HG02588 (cell line): ENCODE data around the gene KIF5B.
"Not testable (repeated sequence)": the region's sequence is repeated elsewhere in the genome, so short reads cannot be mapped to it uniquely, and the experiment has no call there.

Experiments
- ATAC-seq: cut with Tn5 transposase; IDR thresholded peaks from one replicate; pipeline ENCODE4 v1.9.1; 2021; ENCODE audit warnings: mild to moderate bottlenecking, moderate library complexity; ENCODE audit not compliant: unreplicated experiment

The KIF5B gene

GRCh38 chr10:32056136-32057035 lies at the start of gene KIF5B:
Gene KIF5B (minus strand): TSS chr10:32056425. CDS start chr10:32055973, 452 bp downstream.
- ATAC-seq: peak; percentile 82

GRCh38 chr10:32105782-32106382 lies 49.7 kb upstream of the KIF5B start:
- ATAC-seq: no peak

- ATAC-seq: no peak
Observed at GRCh38 chr10:32104622-32105509, 48.6 kb upstream of the KIF5B start.

- no peak for ATAC-seq
Observed at GRCh38 chr10:32104181-32104580, 48.0 kb upstream of the KIF5B start.

- ATAC-seq: no peak
Observed at GRCh38 chr10:32103721-32104120, 47.5 kb upstream of the KIF5B start.

GRCh38 chr10:32098566-32099259 lies 42.5 kb upstream of the KIF5B start:
- not testable (repeated sequence) for ATAC-seq

GRCh38 chr10:32095116-32095733 lies 39.0 kb upstream of the KIF5B start:
- no peak for ATAC-seq

GRCh38 chr10:32093650-32094049 lies 37.4 kb upstream of the KIF5B start:
- ATAC-seq: no peak

GRCh38 chr10:32091046-32091445 lies 34.8 kb upstream of the KIF5B start:
- ATAC-seq: no peak

- ATAC-seq: no peak
Observed at GRCh38 chr10:32084185-32084851, 28.1 kb upstream of the KIF5B start.

GRCh38 chr10:32077896-32078485 lies 21.8 kb upstream of the KIF5B start:
- no peak for ATAC-seq

- ATAC-seq: no peak
Observed at GRCh38 chr10:32073659-32074058, 17.4 kb upstream of the KIF5B start.

- no peak for ATAC-seq
Observed at GRCh38 chr10:32073128-32073527, 16.9 kb upstream of the KIF5B start.

GRCh38 chr10:32072025-32072800 lies 16.0 kb upstream of the KIF5B start:
- ATAC-seq: no peak

GRCh38 chr10:32070645-32071044 lies 14.4 kb upstream of the KIF5B start:
- ATAC-seq: no peak

GRCh38 chr10:32068569-32068968 lies 12.3 kb upstream of the KIF5B start:
- no peak for ATAC-seq

GRCh38 chr10:32067931-32068330 lies 11.7 kb upstream of the KIF5B start:
- ATAC-seq: not testable (repeated sequence)

- no peak for ATAC-seq
Observed at GRCh38 chr10:32065856-32066255, 9.6 kb upstream of the KIF5B start.

GRCh38 chr10:32061440-32061839 lies 5.2 kb upstream of the KIF5B start:
- ATAC-seq: no peak
